ENCODE results near the gene GPR146.

- TF ChIP-seq CTCF (IDR thresholded peaks at IDR 0.05 in 8 of 11, conservative IDR thresholded peaks at IDR 0.05 in 3 of 11) (no peak), POLR2A (IDR thresholded peaks at IDR 0.05) (no peak)
These were observed 26.0 kb upstream of the GPR146 start for GRCh38 chr7:1018334-1018695.
